ENCODE data around the gene ORM2. TPM values are rescaled to one million over a fixed set of nuclear protein-coding genes. Genes with fewer than 3 reads are reported as not detected.
"Not testable (repeated sequence)": the region's sequence is repeated elsewhere in the genome, so short reads cannot be mapped to it uniquely, and the experiment has no call there.

The ORM2 gene
- total and polyA plus RNA-seq, 7 experiments from 2014 or later, result not detected

GRCh38 chr9:114318416-114318815, 11.3 kb upstream of the ORM2 start:
- DNase-seq (no peak), ATAC-seq (no peak)
- H3K9me3 ChIP-seq (ENCODE audit: control insufficient read depth in 2 of 3, low read length in 3 of 3), result no peaks in the 10 kb centered on the region
- no peak overlapping the region for H3K4me3 ChIP-seq (ENCODE audit: low read length)
- no peaks in the 10 kb centered on the region for H3K36me3 ChIP-seq (ENCODE audit: control insufficient read depth in 2 of 3, insufficient read depth in 3 of 3, low read length in 3 of 3)
- CTCF ChIA-PET, result no interaction called here
- Mint-ChIP-seq H3K27ac (no peak overlapping the region), H3K9me3 (no peaks in the 10 kb centered on the region), H3K4me1 (peaks cover 0 to 7% (median 0%) of the 10 kb centered on the region in 7 donors), H3K36me3 (no peaks in the 10 kb centered on the region), H3K4me3 (no peak overlapping the region), H3K27me3 (peaks cover 0 to 6% (median 3%) of the 10 kb centered on the region in 5 donors)
- POLR2A ChIA-PET, result no interaction called here
- no peak overlapping the region for H3K27ac ChIP-seq (ENCODE audit: low read depth, low read length)
- H3K27me3 ChIP-seq (ENCODE audit: control insufficient read depth in 2 of 2, insufficient read depth in 2 of 2, low read length in 2 of 2), result no peaks in the 10 kb centered on the region
- no peaks in the 10 kb centered on the region for H3K4me1 ChIP-seq (ENCODE audit: control insufficient read depth in 2 of 2, insufficient read depth in 2 of 2, low read length in 2 of 2)
- intact Hi-C loops (cut with micrococcal nuclease), result no loop called here

GRCh38 chr9:114319147-114319546, 10.5 kb upstream of the ORM2 start:
- ChIA-PET CTCF (no interaction called here), POLR2A (interaction anchor here (0.7 kb wide), 1 partner anchor 9 kb away, joined by 3 read pairs; no protein-coding TSS in a partner anchor)
- Histone ChIP-seq H3K27ac (ENCODE audit: low read depth, low read length) (no peak overlapping the region), H3K4me1 (ENCODE audit: control insufficient read depth in 2 of 2, insufficient read depth in 2 of 2, low read length in 2 of 2) (no peaks in the 10 kb centered on the region), H3K27me3 (ENCODE audit: control insufficient read depth in 2 of 2, insufficient read depth in 2 of 2, low read length in 2 of 2) (no peaks in the 10 kb centered on the region), H3K9me3 (ENCODE audit: control insufficient read depth in 2 of 3, low read length in 3 of 3) (no peaks in the 10 kb centered on the region), H3K36me3 (ENCODE audit: control insufficient read depth in 2 of 3, insufficient read depth in 3 of 3, low read length in 3 of 3) (no peaks in the 10 kb centered on the region), H3K4me3 (ENCODE audit: low read length) (no peak overlapping the region)
- no peak overlapping the region for H3K27ac Mint-ChIP-seq
- intact Hi-C loops (cut with micrococcal nuclease), result no loop called here
- DNase-seq (no peak), ATAC-seq (no peak)
- H3K9me3 Mint-ChIP-seq, result no peaks in the 10 kb centered on the region
- H3K4me3 Mint-ChIP-seq, result no peak overlapping the region
- peaks cover 0 to 7% (median 0%) of the 10 kb centered on the region in 7 donors for H3K4me1 Mint-ChIP-seq
- no peaks in the 10 kb centered on the region for H3K36me3 Mint-ChIP-seq
- H3K27me3 Mint-ChIP-seq, result peaks cover 0 to 6% (median 3%) of the 10 kb centered on the region in 5 donors

GRCh38 chr9:114320710-114321109, 9.0 kb upstream of the ORM2 start:
- H3K36me3 ChIP-seq (ENCODE audit: control insufficient read depth in 2 of 3, insufficient read depth in 3 of 3, low read length in 3 of 3); DNase-seq; H3K4me1 Mint-ChIP-seq; ATAC-seq; H3K27ac ChIP-seq (ENCODE audit: low read depth, low read length); H3K27ac Mint-ChIP-seq; H3K27me3 Mint-ChIP-seq; H3K4me3 ChIP-seq (ENCODE audit: low read length); intact Hi-C loops (cut with micrococcal nuclease); H3K9me3 Mint-ChIP-seq; H3K36me3 Mint-ChIP-seq; H3K9me3 ChIP-seq (ENCODE audit: control insufficient read depth in 2 of 3, low read length in 3 of 3); H3K27me3 ChIP-seq (ENCODE audit: control insufficient read depth in 2 of 2, insufficient read depth in 2 of 2, low read length in 2 of 2); H3K4me1 ChIP-seq (ENCODE audit: control insufficient read depth in 2 of 2, insufficient read depth in 2 of 2, low read length in 2 of 2); H3K4me3 Mint-ChIP-seq: not testable (repeated sequence)
- POLR2A ChIA-PET, result interaction anchor here (0.6 kb wide), 1 partner anchor 299 kb away, joined by 4 read pairs; no protein-coding TSS in a partner anchor
- CTCF ChIA-PET, result interaction anchor here (0.6 kb wide), 1 partner anchor 729 kb away, joined by 3 read pairs; no protein-coding TSS in a partner anchor

GRCh38 chr9:114321759-114322158, 7.9 kb upstream of the ORM2 start:
- intact Hi-C loops (cut with micrococcal nuclease), result no loop called here
- H3K4me3 ChIP-seq (ENCODE audit: low read length), result no peak overlapping the region
- POLR2A ChIA-PET, result no interaction called here
- H3K4me3 Mint-ChIP-seq, result no peak overlapping the region
- DNase-seq (no peak), ATAC-seq (no peak)
- no peaks in the 10 kb centered on the region for H3K4me1 ChIP-seq (ENCODE audit: control insufficient read depth in 2 of 2, insufficient read depth in 2 of 2, low read length in 2 of 2)
- no peak overlapping the region for H3K27ac Mint-ChIP-seq
- peaks cover 0 to 6% (median 3%) of the 10 kb centered on the region in 5 donors for H3K27me3 Mint-ChIP-seq
- no peaks in the 10 kb centered on the region for H3K9me3 ChIP-seq (ENCODE audit: control insufficient read depth in 2 of 3, low read length in 3 of 3)
- H3K27ac ChIP-seq (ENCODE audit: low read depth, low read length), result no peak overlapping the region
- CTCF ChIA-PET, result interaction anchor here (0.7 kb wide), 1 partner anchor 186 kb away, joined by 3 read pairs; no protein-coding TSS in a partner anchor
- H3K9me3 Mint-ChIP-seq, result no peaks in the 10 kb centered on the region
- H3K27me3 ChIP-seq (ENCODE audit: control insufficient read depth in 2 of 2, insufficient read depth in 2 of 2, low read length in 2 of 2), result no peaks in the 10 kb centered on the region
- no peaks in the 10 kb centered on the region for H3K36me3 Mint-ChIP-seq
- H3K36me3 ChIP-seq (ENCODE audit: control insufficient read depth in 2 of 3, insufficient read depth in 3 of 3, low read length in 3 of 3), result no peaks in the 10 kb centered on the region
- peaks cover 0 to 7% (median 0%) of the 10 kb centered on the region in 7 donors for H3K4me1 Mint-ChIP-seq

GRCh38 chr9:114322160-114322818, 7.4 kb upstream of the ORM2 start:
- CTCF ChIA-PET, result interaction anchor here (0.7 kb wide), 1 partner anchor 186 kb away, joined by 3 read pairs; no protein-coding TSS in a partner anchor
- peak overlapping the region in 1 of 9 donors; percentile 43 for H3K27ac Mint-ChIP-seq
- not testable (repeated sequence) for H3K27me3 Mint-ChIP-seq

GRCh38 chr9:114322831-114323531, 6.7 kb upstream of the ORM2 start, which contains the start of gene ORM1:
ORM1 (plus strand) TSS chr9:114323098; CDS start chr9:114323134, 36 bp downstream.
- DNase-seq; CTCF ChIA-PET; H3K4me1 ChIP-seq (ENCODE audit: control insufficient read depth in 2 of 2, insufficient read depth in 2 of 2, low read length in 2 of 2); H3K4me3 Mint-ChIP-seq; H3K9me3 Mint-ChIP-seq; POLR2A ChIA-PET; H3K27me3 ChIP-seq (ENCODE audit: control insufficient read depth in 2 of 2, insufficient read depth in 2 of 2, low read length in 2 of 2); H3K27ac ChIP-seq (ENCODE audit: low read depth, low read length); H3K36me3 Mint-ChIP-seq; H3K4me3 ChIP-seq (ENCODE audit: low read length); H3K4me1 Mint-ChIP-seq; H3K9me3 ChIP-seq (ENCODE audit: control insufficient read depth in 2 of 3, low read length in 3 of 3); H3K27me3 Mint-ChIP-seq; intact Hi-C loops (cut with micrococcal nuclease); ATAC-seq; H3K36me3 ChIP-seq (ENCODE audit: control insufficient read depth in 2 of 3, insufficient read depth in 3 of 3, low read length in 3 of 3): not testable (repeated sequence)
- peak within 1 kb of the TSS in 1 of 9 donors; percentile 43 for H3K27ac Mint-ChIP-seq

More at GRCh38 chr9:114322160-114322818, 7.4 kb upstream of the ORM2 start:
- H3K9me3 ChIP-seq (ENCODE audit: control insufficient read depth in 2 of 3, low read length in 3 of 3); H3K4me1 ChIP-seq (ENCODE audit: control insufficient read depth in 2 of 2, insufficient read depth in 2 of 2, low read length in 2 of 2); POLR2A ChIA-PET; H3K27ac ChIP-seq (ENCODE audit: low read depth, low read length); H3K4me1 Mint-ChIP-seq; H3K4me3 Mint-ChIP-seq; DNase-seq; H3K9me3 Mint-ChIP-seq; H3K36me3 ChIP-seq (ENCODE audit: control insufficient read depth in 2 of 3, insufficient read depth in 3 of 3, low read length in 3 of 3); intact Hi-C loops (cut with micrococcal nuclease); H3K4me3 ChIP-seq (ENCODE audit: low read length); ATAC-seq; H3K27me3 ChIP-seq (ENCODE audit: control insufficient read depth in 2 of 2, insufficient read depth in 2 of 2, low read length in 2 of 2); H3K36me3 Mint-ChIP-seq: not testable (repeated sequence)

Data from naive thymus-derived CD4-positive, alpha-beta T cell (primary cell).